AG10803 (cell line): ENCODE results near the gene USHBP1.

Source experiments
- DNase-seq: peaks from one replicate; pipeline ENCODE4 v3.0.0; 2010; ENCODE audit warnings: low read depth
- H3K4me3 ChIP-seq: 2 replicates; pipeline ENCODE4 v1.5.1; 2011; ENCODE audit warnings: mild to moderate bottlenecking, low read length, control low read depth
- CTCF ChIP-seq: conservative IDR thresholded peaks from 2 replicates; pipeline ENCODE4 v1.5.1; 2011; ENCODE audit warnings: mild to moderate bottlenecking, low read length, control low read depth, inconsistent platforms

Gene USHBP1

GRCh38 chr19:17242431-17243208 is 21.9 kb downstream of the USHBP1 start:
- H3K4me3 ChIP-seq = peak overlapping the region; percentile 89
- no peak for TF ChIP-seq CTCF
- DNase-seq = no peak

- no peak overlapping the region for H3K4me3 ChIP-seq
- DNase-seq = no peak
- no peak for TF ChIP-seq CTCF
These were observed 23.6 kb downstream of the USHBP1 start for GRCh38 chr19:17240826-17241399.

- no peak for DNase-seq
- TF ChIP-seq CTCF = no peak
- no peak overlapping the region for H3K4me3 ChIP-seq
These were observed 24.3 kb downstream of the USHBP1 start for GRCh38 chr19:17240062-17240752.

GRCh38 chr19:17237747-17238706 is 26.5 kb downstream of the USHBP1 start:
- H3K4me3 ChIP-seq = no peak overlapping the region
- TF ChIP-seq CTCF = no peak
- DNase-seq = no peak

- TF ChIP-seq CTCF = no peak
- DNase-seq = no peak
- H3K4me3 ChIP-seq = no peak overlapping the region
These were observed 27.6 kb downstream of the USHBP1 start for GRCh38 chr19:17236811-17237543.
